GM21515 (cell line): Measurements from ENCODE around the gene ABCC4.
A peak's percentile ranks its signal among the peaks of the same experiment; 100 is the strongest.
"Not testable (repeated sequence)": the region's sequence is repeated elsewhere in the genome, so short reads cannot be mapped to it uniquely, and the experiment has no call there.

Experiments
- ATAC-seq: cut with Tn5 transposase; IDR thresholded peaks from one replicate; pipeline ENCODE4 v1.9.1; 2021; ENCODE audit not compliant: unreplicated experiment

The ABCC4 gene

GRCh38 chr13:95168191-95168590, 133.1 kb downstream of the ABCC4 start:
- ATAC-seq: no peak

- not testable (repeated sequence) for ATAC-seq
These were observed 134.2 kb downstream of the ABCC4 start for GRCh38 chr13:95167003-95167402.

GRCh38 chr13:95164830-95165229, 136.4 kb downstream of the ABCC4 start:
- no peak for ATAC-seq

- no peak for ATAC-seq
These were observed 140.9 kb downstream of the ABCC4 start for GRCh38 chr13:95160112-95160906.

- ATAC-seq: no peak
These were observed 141.8 kb downstream of the ABCC4 start for GRCh38 chr13:95159458-95159857.

GRCh38 chr13:95156208-95156607, 145.0 kb downstream of the ABCC4 start:
- no peak for ATAC-seq

GRCh38 chr13:95155504-95155903, 145.7 kb downstream of the ABCC4 start:
- no peak for ATAC-seq

- ATAC-seq: no peak
These were observed 146.2 kb downstream of the ABCC4 start for GRCh38 chr13:95155093-95155492.

GRCh38 chr13:95154413-95154886, 146.8 kb downstream of the ABCC4 start:
- no peak for ATAC-seq

- ATAC-seq: no peak
These were observed 147.4 kb downstream of the ABCC4 start for GRCh38 chr13:95153647-95154412.

- no peak for ATAC-seq
These were observed 149.2 kb downstream of the ABCC4 start for GRCh38 chr13:95151942-95152587.

GRCh38 chr13:95150555-95150954, 150.7 kb downstream of the ABCC4 start:
- ATAC-seq: no peak

GRCh38 chr13:95146486-95146885, 154.8 kb downstream of the ABCC4 start:
- no peak for ATAC-seq

- ATAC-seq: no peak
These were observed 155.7 kb downstream of the ABCC4 start for GRCh38 chr13:95145587-95145986.

GRCh38 chr13:95140502-95140901, 160.7 kb downstream of the ABCC4 start:
- ATAC-seq: no peak

GRCh38 chr13:95138876-95139585, 162.2 kb downstream of the ABCC4 start:
- ATAC-seq: no peak

- peak; percentile 72 for ATAC-seq
These were observed 164.2 kb downstream of the ABCC4 start for GRCh38 chr13:95137096-95137495.

- peak; percentile 6 for ATAC-seq
These were observed 164.6 kb downstream of the ABCC4 start for GRCh38 chr13:95136638-95137037.

- ATAC-seq: no peak
These were observed 167.8 kb downstream of the ABCC4 start for GRCh38 chr13:95133498-95133897.

- ATAC-seq: no peak
These were observed 172.2 kb downstream of the ABCC4 start for GRCh38 chr13:95129004-95129403.

- no peak for ATAC-seq
These were observed 173.1 kb downstream of the ABCC4 start for GRCh38 chr13:95128045-95128643.
